Muscle layer of colon (tissue), 2 donors: ENCODE results near the gene PDE1C.

Experiments
- H3K27ac ChIP-seq: one replicate; pipeline ENCODE4 v1.7.0; 2013; ENCODE audit warnings: low read depth, mild to moderate bottlenecking, low read length, moderate library complexity
- H3K27me3 ChIP-seq, 2 donors: one replicate each; pipeline ENCODE4 v1.7.0; 2013; ENCODE audit warnings: low read length in 2 of 2, mild to moderate bottlenecking in 2 of 2; ENCODE audit not compliant: insufficient read depth in 2 of 2, control insufficient read depth in 1 of 2
- H3K36me3 ChIP-seq: one replicate; pipeline ENCODE4 v1.7.0; 2013; ENCODE audit warnings: mild to moderate bottlenecking, low read length; ENCODE audit not compliant: insufficient read depth
- H3K4me1 ChIP-seq: one replicate; pipeline ENCODE4 v1.7.0; 2013; ENCODE audit warnings: mild to moderate bottlenecking, low read length; ENCODE audit not compliant: insufficient read depth
- H3K4me3 ChIP-seq, 2 donors: one replicate each; pipeline ENCODE4 v1.7.0; 2013; ENCODE audit warnings: low read length in 2 of 2, low read depth in 1 of 2, mild to moderate bottlenecking in 1 of 2, moderate library complexity in 1 of 2
- H3K9ac ChIP-seq: one replicate; pipeline ENCODE4 v1.7.0; 2013; ENCODE audit warnings: low read length
- H3K9me3 ChIP-seq: one replicate; pipeline ENCODE4 v1.7.0; 2013; ENCODE audit warnings: mild to moderate bottlenecking, low read length
- donor health status: abdominal sarcoma.
- donor health status: Adenocarcinoma of cecum.

The PDE1C gene

DNA sequence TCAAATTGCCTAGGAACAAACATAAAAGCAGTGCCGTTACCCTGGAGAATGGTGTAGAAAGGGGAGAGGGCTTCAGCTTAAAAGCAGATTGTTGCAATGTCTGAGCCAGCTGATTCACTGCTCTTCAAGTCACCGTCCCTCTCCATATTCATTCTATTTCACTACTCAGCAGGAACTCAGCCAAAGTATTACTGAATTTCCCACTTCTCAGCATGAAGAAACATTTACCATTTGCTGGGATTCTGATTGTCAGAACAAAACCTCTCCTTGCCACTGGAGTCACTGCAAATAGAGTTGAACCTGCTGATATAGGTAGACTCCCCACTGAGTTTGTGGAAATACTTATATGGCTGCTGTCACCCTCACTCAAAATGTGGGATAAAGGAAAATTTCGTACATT lies 311.5 kb downstream of the PDE1C start:
- H3K27ac ChIP-seq = no peak overlapping the region
- no peak overlapping the region for H3K9ac ChIP-seq
- no peaks in the 10 kb centered on the region for H3K27me3 ChIP-seq
- no peaks in the 10 kb centered on the region for H3K4me1 ChIP-seq
- no peaks in the 10 kb centered on the region for H3K9me3 ChIP-seq
- H3K4me3 ChIP-seq = no peak overlapping the region
- no peaks in the 10 kb centered on the region for H3K36me3 ChIP-seq

GRCh38 chr7:31751726-31752125 lies 318.5 kb downstream of the PDE1C start:
- Histone ChIP-seq H3K27ac (no peak overlapping the region), H3K27me3 (no peaks in the 10 kb centered on the region), H3K4me3 (no peak overlapping the region), H3K9ac (no peak overlapping the region), H3K36me3 (no peaks in the 10 kb centered on the region), H3K4me1 (no peaks in the 10 kb centered on the region), H3K9me3 (no peaks in the 10 kb centered on the region)

DNA sequence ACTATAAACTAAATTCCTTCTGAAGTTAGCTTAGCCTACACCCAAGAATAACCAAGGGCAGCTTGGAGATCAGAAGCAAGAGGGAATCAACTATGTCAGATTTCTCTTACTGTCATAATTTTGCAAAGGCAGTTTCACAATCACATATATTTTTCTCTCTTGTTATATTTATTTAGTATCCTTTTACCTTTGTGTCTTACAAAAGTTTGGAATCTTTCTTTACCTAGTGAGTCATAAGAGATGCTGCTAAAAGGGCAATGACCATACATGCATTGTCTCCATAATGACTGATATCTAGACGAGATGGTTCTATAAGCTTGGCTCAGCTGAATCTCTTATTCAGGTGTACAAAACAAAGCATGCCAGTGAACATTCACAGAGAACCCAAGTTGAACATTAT lies 322.1 kb downstream of the PDE1C start:
- Histone ChIP-seq H3K9me3 (no peaks in the 10 kb centered on the region), H3K27ac (no peak overlapping the region), H3K36me3 (no peaks in the 10 kb centered on the region), H3K27me3 (peaks cover 0 to 6% of the 10 kb centered on the region in 2 donors), H3K9ac (no peak overlapping the region), H3K4me1 (no peaks in the 10 kb centered on the region), H3K4me3 (no peak overlapping the region)

DNA sequence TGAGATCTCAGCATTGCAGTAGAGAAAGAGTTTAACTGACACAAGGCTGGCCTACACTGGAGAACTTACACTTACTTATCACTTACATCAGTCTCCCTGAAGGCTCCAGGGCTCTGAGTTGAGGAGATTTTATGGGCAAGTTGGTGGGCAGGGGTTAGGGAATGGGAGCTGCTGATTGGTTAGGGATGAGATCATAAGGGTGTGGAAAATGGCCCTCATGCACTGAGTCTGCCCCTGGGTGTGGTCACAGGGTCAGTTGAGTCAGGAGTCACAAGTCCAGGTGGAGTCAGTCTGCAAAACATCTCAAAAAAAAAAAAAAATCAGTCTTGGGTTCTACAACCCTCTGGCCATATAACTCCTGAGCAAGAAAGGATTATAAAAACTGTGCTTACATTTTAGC lies 322.7 kb downstream of the PDE1C start:
- Histone ChIP-seq H3K27me3 (peaks cover 0 to 6% of the 10 kb centered on the region in 2 donors), H3K9me3 (no peaks in the 10 kb centered on the region), H3K27ac (no peak overlapping the region), H3K9ac (no peak overlapping the region), H3K4me1 (no peaks in the 10 kb centered on the region), H3K36me3 (no peaks in the 10 kb centered on the region), H3K4me3 (no peak overlapping the region)

- Histone ChIP-seq H3K27me3 (peaks cover 0 to 6% of the 10 kb centered on the region in 2 donors), H3K27ac (no peak overlapping the region), H3K4me3 (no peak overlapping the region), H3K9me3 (no peaks in the 10 kb centered on the region), H3K36me3 (no peaks in the 10 kb centered on the region), H3K4me1 (no peaks in the 10 kb centered on the region), H3K9ac (no peak overlapping the region)
These were observed 325.8 kb downstream of the PDE1C start for GRCh38 chr7:31744294-31744874.

DNA sequence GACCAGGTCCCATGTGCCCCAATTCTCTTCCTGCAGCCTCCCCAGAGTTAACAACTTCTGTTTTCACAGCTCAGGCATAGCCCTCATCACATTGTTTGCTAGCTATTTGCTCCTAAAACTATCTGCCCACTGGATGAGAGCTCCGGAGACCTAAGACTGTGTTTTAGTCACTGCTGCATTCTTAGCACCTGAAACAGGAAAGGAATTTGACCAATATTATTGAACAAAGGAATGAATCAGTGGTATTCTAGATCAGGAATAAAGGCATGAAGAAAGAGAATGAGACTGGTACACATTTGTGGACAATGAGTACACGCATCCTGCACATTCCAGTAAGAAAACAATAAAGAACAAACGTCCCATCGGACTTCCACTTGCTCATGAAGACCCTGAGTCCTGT lies 328.4 kb downstream of the PDE1C start:
- H3K4me3 ChIP-seq = no peak overlapping the region
- H3K27me3 ChIP-seq = peaks cover 0 to 6% of the 10 kb centered on the region in 2 donors
- no peaks in the 10 kb centered on the region for H3K4me1 ChIP-seq
- H3K36me3 ChIP-seq = no peaks in the 10 kb centered on the region
- H3K27ac ChIP-seq = no peak overlapping the region
- no peak overlapping the region for H3K9ac ChIP-seq
- H3K9me3 ChIP-seq = no peaks in the 10 kb centered on the region

- H3K36me3 ChIP-seq = no peaks in the 10 kb centered on the region
- H3K27ac ChIP-seq = no peak overlapping the region
- no peak overlapping the region for H3K4me3 ChIP-seq
- H3K9ac ChIP-seq = no peak overlapping the region
- no peaks in the 10 kb centered on the region for H3K9me3 ChIP-seq
- H3K27me3 ChIP-seq = peaks cover 0 to 4% of the 10 kb centered on the region in 2 donors
- no peaks in the 10 kb centered on the region for H3K4me1 ChIP-seq
These were observed 333.9 kb downstream of the PDE1C start for GRCh38 chr7:31735991-31736982.

DNA sequence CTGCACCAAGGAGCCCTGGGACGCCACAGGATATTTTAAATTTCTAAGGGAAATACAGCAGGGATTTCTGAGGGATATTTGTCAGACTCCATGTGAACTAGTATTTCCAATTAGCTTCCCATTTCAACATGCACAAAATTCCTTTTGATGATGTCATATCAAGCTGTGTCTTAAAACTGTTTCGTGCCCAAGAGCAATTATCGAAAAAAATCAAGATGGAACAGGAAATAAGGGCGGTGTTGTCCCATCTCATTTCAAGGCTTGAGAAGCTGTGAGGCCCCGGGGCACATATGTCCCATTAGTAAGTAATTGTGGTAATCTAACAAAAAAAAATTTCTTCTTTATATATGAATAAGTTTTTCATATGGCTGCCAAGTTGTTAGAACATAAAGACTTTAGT lies 335.8 kb downstream of the PDE1C start:
- Histone ChIP-seq H3K4me3 (no peak overlapping the region), H3K27me3 (peaks cover 0 to 4% of the 10 kb centered on the region in 2 donors), H3K36me3 (no peaks in the 10 kb centered on the region), H3K9me3 (no peaks in the 10 kb centered on the region), H3K9ac (no peak overlapping the region), H3K27ac (no peak overlapping the region), H3K4me1 (no peaks in the 10 kb centered on the region)

- no peaks in the 10 kb centered on the region for H3K4me1 ChIP-seq
- H3K27me3 ChIP-seq = no peaks in the 10 kb centered on the region
- H3K27ac ChIP-seq = no peak overlapping the region
- H3K9me3 ChIP-seq = no peaks in the 10 kb centered on the region
- no peak overlapping the region for H3K4me3 ChIP-seq
- H3K36me3 ChIP-seq = no peaks in the 10 kb centered on the region
- H3K9ac ChIP-seq = no peak overlapping the region
These were observed 340.9 kb downstream of the PDE1C start for GRCh38 chr7:31729195-31729804.

DNA sequence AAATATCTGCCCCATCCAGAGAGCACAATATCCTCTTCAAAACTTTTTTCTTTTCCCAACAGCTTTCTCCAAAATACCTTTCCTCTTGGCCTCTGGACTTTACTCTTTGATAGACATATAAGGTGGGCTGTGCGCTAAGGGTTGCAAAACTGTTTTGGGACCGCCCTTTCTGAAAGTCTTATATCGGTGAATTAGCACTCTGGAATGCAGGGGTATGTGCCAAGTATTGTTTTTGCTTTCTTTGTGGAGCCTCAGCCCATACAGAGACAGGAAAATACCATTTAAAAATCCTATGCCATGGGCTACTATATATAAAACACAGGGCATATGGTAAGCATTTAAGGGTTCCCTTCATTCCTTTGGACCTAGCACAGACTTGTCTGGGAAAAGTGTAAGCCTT lies 345.5 kb downstream of the PDE1C start:
- Histone ChIP-seq H3K4me1 (no peaks in the 10 kb centered on the region), H3K36me3 (no peaks in the 10 kb centered on the region), H3K27ac (no peak overlapping the region), H3K9me3 (no peaks in the 10 kb centered on the region), H3K27me3 (no peaks in the 10 kb centered on the region), H3K4me3 (no peak overlapping the region), H3K9ac (no peak overlapping the region)

DNA sequence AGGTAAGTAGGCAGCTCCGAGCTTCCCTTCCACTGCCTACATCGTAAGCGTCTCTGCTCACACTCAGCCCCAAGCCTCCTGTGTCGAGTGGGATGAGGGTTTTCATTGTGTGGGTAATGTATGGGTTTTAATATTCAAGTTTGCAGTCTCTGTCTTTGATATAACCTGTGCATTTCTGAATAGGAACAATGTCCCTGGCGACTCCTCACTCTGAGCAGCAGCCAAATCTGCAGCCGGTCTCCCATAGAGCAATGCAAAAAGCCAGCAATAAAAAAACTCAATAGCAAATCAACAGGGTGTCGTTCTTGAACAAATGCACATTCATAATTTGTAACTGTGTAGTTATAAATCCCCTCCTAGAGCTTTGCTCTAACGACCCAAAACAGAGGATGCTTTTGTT lies 349.8 kb downstream of the PDE1C start:
- Histone ChIP-seq H3K9ac (no peak overlapping the region), H3K4me3 (no peak overlapping the region), H3K36me3 (no peaks in the 10 kb centered on the region), H3K9me3 (no peaks in the 10 kb centered on the region), H3K27me3 (no peaks in the 10 kb centered on the region), H3K4me1 (no peaks in the 10 kb centered on the region), H3K27ac (no peak overlapping the region)
